GM20431 (cell line): Measurements from ENCODE around the gene RABL6.
"Not testable (repeated sequence)": the region's sequence is repeated elsewhere in the genome, so short reads cannot be mapped to it uniquely, and the experiment has no call there.

Experiments
- in situ Hi-C: fragments of 300-500 bp; cut with MseI, MboI; formaldehyde crosslinking; loops from one replicate; pipeline ENCODE4 v1.15.0; 2020; ENCODE audit warnings: low sequenced_read_pairs; ENCODE audit not compliant: unreplicated experiment

Gene RABL6

DNA sequence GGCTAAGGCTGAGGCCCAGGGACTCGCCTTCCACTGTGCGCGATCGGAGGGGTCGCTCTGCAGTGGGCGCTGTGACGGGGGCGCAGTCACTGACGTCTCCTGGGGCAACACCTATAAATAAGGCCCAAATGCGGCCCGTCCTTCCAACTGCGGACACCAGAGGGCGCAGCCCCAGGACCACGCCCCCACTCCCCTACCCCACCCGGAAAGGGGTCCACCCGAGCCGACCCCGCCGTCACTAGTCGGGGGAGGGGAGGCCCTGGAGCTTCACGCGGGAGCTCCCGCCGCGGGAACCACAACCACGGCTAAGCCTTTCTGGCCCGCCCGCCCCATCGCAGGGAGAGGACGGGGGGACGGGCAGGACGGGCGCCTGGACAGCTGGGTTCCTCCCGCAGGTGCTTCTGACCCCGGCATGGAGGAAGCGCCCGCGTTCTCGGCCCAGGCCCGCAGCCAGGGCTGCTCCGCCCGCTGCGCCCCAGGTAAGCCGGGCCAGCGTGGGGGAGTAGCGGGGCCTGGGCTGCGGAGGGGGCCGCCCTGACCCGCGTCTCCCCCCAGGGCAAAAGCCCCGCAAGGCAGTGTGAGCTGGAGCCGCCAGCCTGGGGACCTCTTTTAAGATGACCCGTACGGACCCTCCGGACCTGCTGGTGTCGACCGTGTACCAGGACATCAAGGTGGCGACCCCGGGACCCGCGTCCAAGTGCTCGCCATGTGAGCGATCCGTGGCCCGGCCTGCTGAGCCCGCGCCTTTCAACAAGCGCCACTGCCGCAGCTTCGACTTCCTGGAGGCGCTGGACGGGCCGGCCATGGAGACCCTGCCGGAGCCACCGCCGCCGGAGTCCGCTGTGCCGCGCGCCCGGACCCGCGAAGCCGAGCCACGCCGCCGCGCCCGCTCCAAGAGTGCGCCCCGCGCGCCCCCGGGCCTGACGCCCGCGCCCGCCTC is 36.3 kb downstream of the RABL6 start:
- in situ Hi-C loops = not testable (repeated sequence)

DNA sequence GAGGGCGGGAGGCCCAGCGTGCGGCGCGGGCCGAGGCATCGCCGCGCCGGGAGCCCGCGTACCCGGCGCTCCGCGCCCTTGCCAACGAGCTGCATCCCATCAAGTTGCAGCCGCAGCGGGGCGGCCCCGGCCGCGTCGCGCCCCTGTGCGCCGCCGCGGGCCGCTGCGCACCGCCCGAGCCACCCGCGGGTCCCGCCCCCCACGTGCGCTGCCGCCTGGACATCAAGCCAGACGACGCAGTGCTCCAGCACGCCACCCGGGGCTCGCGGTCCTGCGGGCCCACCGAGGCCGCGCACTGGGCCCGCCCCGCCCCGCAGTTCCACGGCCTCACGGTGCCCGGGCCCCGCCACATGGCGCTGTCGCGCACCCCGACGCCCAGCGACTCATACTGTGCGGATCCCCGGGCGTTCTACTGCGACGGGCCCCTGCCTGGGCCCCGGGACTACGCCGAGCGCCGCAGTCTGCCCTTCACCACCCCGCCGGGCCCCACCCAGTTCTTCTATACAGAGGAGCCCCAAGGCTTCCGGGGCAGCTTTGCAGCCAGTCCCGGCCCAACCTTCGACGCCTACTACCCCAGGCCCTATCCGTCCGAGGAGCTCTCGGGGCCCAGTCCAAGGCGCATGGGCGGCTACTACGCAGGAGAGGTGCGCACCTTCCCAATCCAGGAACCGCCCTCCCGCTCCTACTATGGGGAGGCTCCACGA is 37.2 kb downstream of the RABL6 start:
- in situ Hi-C loops = no loop called here

DNA sequence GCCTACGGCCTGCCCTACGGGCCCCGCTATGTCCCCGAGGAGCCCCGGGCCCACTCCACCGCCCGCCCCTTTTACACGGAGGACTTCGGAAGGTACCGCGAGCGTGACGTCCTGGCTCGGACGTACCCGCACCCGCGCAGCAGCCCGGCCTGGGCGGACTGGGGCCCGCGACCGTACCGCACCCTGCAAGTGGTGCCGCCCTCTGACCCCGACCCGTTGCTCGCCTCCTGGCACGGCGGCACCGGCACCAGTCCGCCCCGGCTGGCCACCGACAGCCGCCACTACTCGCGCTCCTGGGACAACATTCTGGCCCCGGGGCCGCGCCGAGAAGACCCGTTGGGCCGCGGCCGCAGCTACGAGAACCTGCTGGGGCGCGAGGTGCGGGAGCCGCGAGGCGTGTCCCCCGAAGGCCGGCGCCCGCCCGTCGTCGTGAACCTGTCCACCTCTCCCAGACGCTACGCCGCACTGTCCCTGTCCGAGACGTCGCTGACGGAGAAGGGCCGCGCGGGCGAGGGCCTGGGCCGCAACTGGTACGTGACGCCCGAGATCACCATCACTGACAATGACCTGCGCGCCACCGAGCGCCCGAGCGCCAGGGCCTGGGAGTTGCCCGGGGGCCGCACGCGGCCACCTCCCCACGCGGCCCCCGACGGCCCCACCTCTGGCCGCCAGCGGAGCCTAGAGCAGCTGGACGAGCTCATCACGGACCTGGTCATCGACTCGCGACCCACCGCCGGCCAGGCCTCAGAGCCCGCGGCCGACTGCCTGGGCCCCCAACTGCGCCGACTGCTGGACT is 37.9 kb downstream of the RABL6 start:
- in situ Hi-C loops = no loop called here

- in situ Hi-C loops = no loop called here
Observed at GRCh38 chr9:136846376-136847087, 38.8 kb downstream of the RABL6 start.

- in situ Hi-C loops = no loop called here
Observed at GRCh38 chr9:136847088-136847825, 39.5 kb downstream of the RABL6 start.

GRCh38 chr9:136847826-136848392 is 40.2 kb downstream of the RABL6 start:
- in situ Hi-C loops = no loop called here

DNA sequence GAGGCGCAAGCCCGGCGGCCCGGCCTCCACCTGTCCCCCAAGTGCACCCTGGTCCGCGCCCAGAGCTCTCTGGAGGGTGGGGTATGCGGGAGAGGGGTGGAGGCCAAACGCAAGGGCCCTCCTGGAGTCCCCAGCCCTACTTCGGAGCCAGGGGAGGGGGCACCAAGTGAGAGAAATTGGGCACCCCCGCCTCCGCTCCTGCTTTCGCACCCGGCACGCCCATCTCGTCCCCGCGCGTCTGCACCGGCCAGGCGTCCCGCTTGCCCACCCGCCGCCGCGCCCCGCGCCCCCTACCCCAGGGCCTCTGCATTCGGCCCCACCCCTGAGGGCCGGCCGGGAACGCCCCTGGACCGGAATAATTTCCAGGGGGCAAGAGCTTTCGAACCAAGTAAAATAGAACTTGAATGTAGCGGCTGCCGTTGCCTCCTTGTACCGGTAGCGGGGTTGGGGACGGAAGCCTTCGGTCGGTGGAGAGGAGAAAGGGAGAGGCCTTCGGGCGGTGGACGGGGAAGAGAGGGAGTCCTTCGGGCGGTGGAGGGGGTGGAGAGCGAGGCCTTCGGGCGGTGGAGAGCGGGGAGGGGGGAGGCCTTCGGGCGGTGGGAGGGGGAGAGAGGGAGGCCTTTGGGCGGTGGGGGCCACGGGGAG is 40.8 kb downstream of the RABL6 start:
- in situ Hi-C loops = no loop called here

- in situ Hi-C loops = no loop called here
Observed at GRCh38 chr9:136849038-136849959, 41.6 kb downstream of the RABL6 start, which contains the start of gene PHPT1. Gene PHPT1, plus strand, starts transcription at chr9:136849409. Its CDS starts 22 bp downstream, at chr9:136849431.

GRCh38 chr9:136849960-136850865 is 42.5 kb downstream of the RABL6 start:
- in situ Hi-C loops = no loop called here

DNA sequence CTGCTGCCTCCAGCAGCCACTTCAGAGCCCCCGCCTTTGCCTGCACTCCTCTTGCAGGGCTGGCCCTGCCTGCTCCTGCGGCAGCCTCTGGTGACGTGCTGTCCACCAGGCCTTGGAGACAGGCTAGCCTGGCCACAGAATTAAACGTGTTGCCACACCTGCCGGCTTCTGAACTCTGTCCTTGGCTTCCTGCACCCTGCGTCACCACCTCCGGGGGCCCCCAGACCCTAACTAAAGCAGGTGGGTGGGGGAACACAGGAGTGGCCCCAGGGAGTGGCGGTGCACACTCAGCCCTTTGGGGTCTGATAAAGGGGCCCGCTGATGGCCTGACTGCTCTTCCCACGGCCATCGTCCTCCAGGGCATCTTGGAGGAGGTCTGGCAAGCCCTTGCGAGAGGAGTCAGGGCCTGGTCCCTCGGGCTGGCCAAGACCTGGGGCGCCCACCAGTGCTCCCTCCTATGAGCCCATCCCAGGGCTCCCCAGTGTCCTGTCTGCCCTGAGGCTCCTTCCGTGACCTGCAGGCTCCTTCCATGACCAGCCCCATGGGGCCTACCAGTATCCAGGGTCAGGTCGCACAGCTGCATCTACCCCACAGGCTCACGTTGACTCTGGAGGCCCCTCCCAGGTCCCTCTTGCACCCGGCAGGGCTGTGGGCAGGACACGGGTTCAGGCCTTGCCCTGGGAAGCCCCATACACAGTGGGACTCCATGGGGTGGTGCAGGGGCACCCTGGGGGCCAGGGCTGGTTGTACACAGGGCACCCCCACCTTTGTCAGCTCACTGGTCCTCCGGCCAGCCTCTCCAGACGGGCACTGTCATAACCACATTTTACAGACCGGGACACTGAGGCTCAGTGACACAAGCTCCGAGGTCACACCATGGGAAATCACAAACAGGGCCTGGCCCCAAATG is 43.4 kb downstream of the RABL6 start:
- in situ Hi-C loops = no loop called here

DNA sequence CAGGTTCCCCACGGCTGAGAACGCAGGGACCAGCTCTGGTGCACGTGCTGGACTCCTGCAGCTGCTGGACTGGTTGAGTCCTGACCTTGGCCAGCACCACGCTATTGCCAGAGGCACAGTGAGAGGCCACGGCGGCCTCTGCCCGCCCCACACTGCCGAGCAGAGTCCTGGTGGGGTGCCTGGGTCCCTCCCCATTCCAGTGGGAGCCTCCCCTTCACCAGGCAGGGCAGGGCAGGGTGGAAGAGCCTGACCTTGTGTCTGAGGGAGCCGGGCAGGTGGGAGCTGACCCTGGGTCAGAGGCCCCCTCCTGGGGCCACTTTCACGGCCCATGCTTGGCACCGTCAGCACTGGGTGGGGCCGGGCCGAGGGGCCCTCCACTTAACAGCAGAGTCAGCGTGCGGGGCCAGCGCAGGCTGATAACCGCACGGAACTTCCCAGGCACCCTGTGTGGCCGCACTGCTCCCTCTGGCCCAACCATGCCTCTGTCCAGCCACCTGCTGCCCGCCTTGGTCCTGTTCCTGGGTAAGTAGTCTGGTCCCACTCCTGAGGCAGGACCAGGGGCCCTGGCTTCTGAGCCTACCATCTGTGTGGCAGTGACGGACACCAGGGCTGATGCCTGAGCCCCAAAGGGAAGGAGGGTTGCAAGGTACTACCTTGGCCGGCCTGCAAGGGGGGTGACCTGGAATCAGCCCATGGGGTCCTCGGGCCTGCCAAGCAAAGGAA is 44.4 kb downstream of the RABL6 start, which contains the start of gene MAMDC4:
MAMDC4 (plus strand) TSS at position 406 of the 723 bp plus-strand sequence; CDS start at position 477, 71 bp downstream.
- in situ Hi-C loops = no loop called here

- in situ Hi-C loops = no loop called here
Observed at GRCh38 chr9:136852664-136853595, 45.2 kb downstream of the RABL6 start.

DNA sequence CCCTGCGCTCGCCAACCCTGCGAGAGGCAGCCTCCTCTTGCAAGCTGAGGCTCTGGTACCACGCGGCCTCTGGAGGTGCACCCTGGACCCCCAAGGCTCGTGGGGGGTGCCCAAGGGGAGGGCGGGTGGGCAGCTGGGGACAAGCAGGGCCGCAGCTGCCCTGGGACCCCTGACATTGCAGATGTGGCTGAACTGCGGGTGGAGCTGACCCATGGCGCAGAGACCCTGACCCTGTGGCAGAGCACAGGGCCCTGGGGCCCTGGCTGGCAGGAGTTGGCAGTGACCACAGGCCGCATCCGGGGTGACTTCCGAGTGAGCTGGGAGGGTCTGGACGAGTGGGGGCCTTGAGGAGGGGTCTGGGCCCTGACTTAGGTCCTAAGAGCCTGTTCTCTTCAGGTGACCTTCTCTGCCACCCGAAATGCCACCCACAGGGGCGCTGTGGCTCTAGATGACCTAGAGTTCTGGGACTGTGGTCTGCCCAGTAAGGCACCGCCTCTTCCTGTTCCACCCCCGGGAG is 45.9 kb downstream of the RABL6 start:
- in situ Hi-C loops = no loop called here
